Heart left ventricle (tissue), 16 donors: Measurements from ENCODE around the gene TLR2. TPM values are rescaled to one million over a fixed set of nuclear protein-coding genes. Genes with fewer than 3 reads are reported as not detected.

ENCODE experiments used
- ATAC-seq, 4 donors: fragments of 200-7000 bp; cut with Tn5 transposase; one replicate each; pipeline ENCODE4 v1.9.1; 2020 to 2022; ENCODE audit warnings: moderate library complexity in 4 of 4, mild to moderate bottlenecking in 3 of 4, moderate number of reproducible peaks in 1 of 4
- DNase-seq, 5 donors: peaks; one replicate each; pipeline ENCODE4 v3.0.0-alpha.2; 2020
- H3K27ac ChIP-seq, 12 donors: fragments of 200-600 bp; sonication (generic) in 4 of 12; one replicate each; pipeline versions ENCODE4 v1.5.0 to v1.8.0; 2016 to 2022; ENCODE audit warnings: mild to moderate bottlenecking in 2 of 12
- H3K27me3 ChIP-seq, 9 donors: fragments of 200-600 bp; sonication (generic) in 2 of 9; one replicate each; pipeline versions ENCODE4 v1.5.1 to v1.8.0; 2016 to 2022; ENCODE audit warnings: mild to moderate bottlenecking in 3 of 9
- H3K36me3 ChIP-seq, 9 donors: fragments of 200-600 bp; sonication (generic) in 2 of 9; one replicate each; pipeline versions ENCODE4 v1.5.0 to v1.8.0; 2018 to 2022; ENCODE audit warnings: mild to moderate bottlenecking in 2 of 9
- H3K4me1 ChIP-seq, 12 donors: fragments of 200-600 bp; sonication (generic) in 4 of 12; one replicate each; pipeline versions ENCODE4 v1.5.0 to v1.8.0; 2016 to 2022; ENCODE audit warnings: mild to moderate bottlenecking in 3 of 12
- H3K4me3 ChIP-seq, 12 donors: fragments of 200-600 bp; sonication (generic) in 4 of 12; one replicate each; pipeline versions ENCODE4 v1.5.0 to v1.8.0; 2017 to 2022; ENCODE audit warnings: mild to moderate bottlenecking in 9 of 12, moderate library complexity in 4 of 12
- H3K9me3 ChIP-seq, 12 donors: fragments of 200-600 bp; sonication (generic) in 4 of 12; one replicate each; pipeline versions ENCODE4 v1.5.0 to v1.8.0; 2016 to 2022; ENCODE audit warnings: mild to moderate bottlenecking in 1 of 12
- POLR2A ChIP-seq, 2 donors: fragments of 450-650 bp; IDR thresholded peaks; one replicate each; pipeline ENCODE4 v1.6.1; 2017; ENCODE audit warnings: antibody characterized with exemption in 2 of 2, mild to moderate bottlenecking in 2 of 2, moderate library complexity in 2 of 2
- WGBS, 4 donors: extraction: QIAGEN DNeasy Blood & Tissue Kit in 2 of 4; methylation state at CpG; one replicate each; pipeline versions ENCODE4 v1.1.5 to v1.1.7; 2013 to 2018; 5-methylcytosine and 5-hydroxymethylcytosine counted together
- intact Hi-C, 10 donors: fragments of 100-400 bp; cut with DNase I; formaldehyde crosslinking; loops; one replicate each; pipeline versions ENCODE4 v1.11.1 to v1.14.2; 2022
- polyA plus RNA-seq, 2 donors: library from polyadenylated mRNA; stranded (reverse); fragments of 200-250 nt; gene quantifications; one replicate each; pipeline ENCODE4 v1.2.3, GENCODE V29; 2013
- total RNA-seq, 9 donors: library from RNA; depleted of rRNA in 2 of 9; stranded (reverse); fragments of >200 nt in 2 of 9; fragmentation: NEBNext Ultra II Directional in 3 of 9; extraction: Animal tissue kit (Norgen Biotek cat#: 25700) in 3 of 9; gene quantifications; one replicate each; pipeline versions ENCODE4 v1.1.0 to v1.2.4, GENCODE V29; 2016 to 2023
- TF ChIP-seq, protein P1 (sequence below), 12 donors: fragments of 200-600 bp; sonication (generic) in 4 of 12; IDR thresholded peaks; one replicate each; pipeline versions ENCODE4 v1.5.0 to v1.8.0; 2018 to 2022; ENCODE audit warnings: antibody characterized with exemption in 12 of 12, mild to moderate bottlenecking in 5 of 12
- donor health status: ischemic (EF 13 %, LVEDD 7.1; RV severe dilation, severe dysfunction).
- donor health status: healthy with polysubstance abuse.
- donor health status: DM: no; HTN: yes; CAD: no.
- donor health status: DM: no; HTN: no; CAD: no.
- donor health status: ischemic (EF 25% LVEDD 6.9; RV normal size, moderate dysfunction).
- donor health status: ischemic (EF 25% LVEDD 5.7; RV mildly dilated, moderate dysfunction).
- donor health status: healthy.
- donor health status: DM: yes; HTN: yes; CAD: no.
- donor health status: ischemic (EF 35%, LVEDD 5.7; RV mildly dilated, moderate dysfunction).
- donor health status: nonischemic (EF 11% LVEDD 7.7; RV severe dilation, severe dysfunction).
- donor health status: DM: yes; HTN: yes; CAD: no.
- donor health status: PGD.
- donor health status: ischemic (EF 29% LVEDD 5.4; RV normal size, mild dysfunction).
- donor health status: nonischemic (EF 23%, LVEDD 6.1; RV moderate dilation, normal function).

Gene TLR2
- total and polyA plus RNA-seq, 11 donors = 1.2 to 47.8 (median 4.3) TPM

GRCh38 chr4:153748378-153748777 lies 64.3 kb downstream of the TLR2 start:
- TF ChIP-seq, protein P1, sequence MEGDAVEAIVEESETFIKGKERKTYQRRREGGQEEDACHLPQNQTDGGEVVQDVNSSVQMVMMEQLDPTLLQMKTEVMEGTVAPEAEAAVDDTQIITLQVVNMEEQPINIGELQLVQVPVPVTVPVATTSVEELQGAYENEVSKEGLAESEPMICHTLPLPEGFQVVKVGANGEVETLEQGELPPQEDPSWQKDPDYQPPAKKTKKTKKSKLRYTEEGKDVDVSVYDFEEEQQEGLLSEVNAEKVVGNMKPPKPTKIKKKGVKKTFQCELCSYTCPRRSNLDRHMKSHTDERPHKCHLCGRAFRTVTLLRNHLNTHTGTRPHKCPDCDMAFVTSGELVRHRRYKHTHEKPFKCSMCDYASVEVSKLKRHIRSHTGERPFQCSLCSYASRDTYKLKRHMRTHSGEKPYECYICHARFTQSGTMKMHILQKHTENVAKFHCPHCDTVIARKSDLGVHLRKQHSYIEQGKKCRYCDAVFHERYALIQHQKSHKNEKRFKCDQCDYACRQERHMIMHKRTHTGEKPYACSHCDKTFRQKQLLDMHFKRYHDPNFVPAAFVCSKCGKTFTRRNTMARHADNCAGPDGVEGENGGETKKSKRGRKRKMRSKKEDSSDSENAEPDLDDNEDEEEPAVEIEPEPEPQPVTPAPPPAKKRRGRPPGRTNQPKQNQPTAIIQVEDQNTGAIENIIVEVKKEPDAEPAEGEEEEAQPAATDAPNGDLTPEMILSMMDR (IDR thresholded peaks at IDR 0.05) = no peak
- no peak for TF ChIP-seq POLR2A (IDR thresholded peaks at IDR 0.05)
- peak in 1 of 5 donors; percentile 35 for DNase-seq
- Histone ChIP-seq H3K36me3 (no peaks in the 10 kb centered on the region), H3K27ac (peak overlapping the region in 1 of 12 donors; percentile 60), H3K9me3 (no peaks in the 10 kb centered on the region), H3K27me3 (peaks cover 0 to 5% (median 0%) of the 10 kb centered on the region in 9 donors), H3K4me3 (no peak overlapping the region), H3K4me1 (peaks cover 0 to 28% (median 0%) of the 10 kb centered on the region in 12 donors)
- 37 to 70% (median 59%) methylated on average over 6 of the region's 6 CpGs for WGBS, 4 donors
- intact Hi-C loops = loop anchor here in 4 of 10 donors (2.0 to 10.0 kb wide), 4 partner anchors 111 to 604 kb away; partner anchors contain the start of gene MND1 (in 2 of the 4)
- peak in 2 of 4 donors; percentile 49 to 61 for ATAC-seq

DNA sequence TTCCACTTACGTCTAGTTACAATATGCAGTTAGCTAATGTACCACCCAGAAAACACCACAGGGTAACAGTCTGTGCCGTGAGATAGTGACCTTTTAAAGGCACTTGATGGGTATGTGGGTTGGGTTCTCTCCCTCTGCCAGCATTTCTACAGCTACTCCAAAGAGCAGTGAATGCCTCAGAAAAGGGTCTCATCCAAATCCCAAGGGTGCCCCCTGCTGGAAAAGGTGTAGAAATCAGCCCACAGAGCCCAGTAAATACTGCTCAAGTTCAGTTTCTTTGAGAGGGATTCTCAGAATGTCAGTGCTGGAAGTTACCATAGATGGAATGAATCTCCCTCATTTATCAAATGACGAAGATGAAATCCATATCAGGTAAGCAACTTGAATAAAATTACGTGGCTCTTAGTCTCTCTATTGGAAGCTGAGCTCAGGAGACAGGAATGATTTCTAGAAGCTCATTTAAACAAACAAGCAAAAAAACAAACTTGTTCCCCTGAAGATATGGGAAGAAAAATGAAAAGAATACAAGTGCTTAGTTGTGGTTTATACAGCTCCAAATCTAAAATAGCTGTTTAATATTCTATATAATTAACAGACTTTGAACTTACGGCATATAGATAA lies 66.2 kb downstream of the TLR2 start:
- H3K9me3 ChIP-seq = peaks cover 0 to 9% (median 0%) of the 10 kb centered on the region in 12 donors
- H3K27ac ChIP-seq = no peak overlapping the region
- no peak overlapping the region for H3K4me3 ChIP-seq
- WGBS, 4 donors = 40 to 45% (median 43%) methylated on average over 5 of the region's 5 CpGs
- DNase-seq (peak in 3 of 5 donors; percentile 39 to 61 (median 56)), ATAC-seq (peak; percentile 51 to 77 (median 70))
- H3K27me3 ChIP-seq = peaks cover 0 to 5% (median 0%) of the 10 kb centered on the region in 9 donors
- H3K36me3 ChIP-seq = no peaks in the 10 kb centered on the region
- TF ChIP-seq, protein P1 (IDR thresholded peaks at IDR 0.05) = peak; percentile 49 to 75 (median 64)
- no peak for TF ChIP-seq POLR2A (IDR thresholded peaks at IDR 0.05)
- intact Hi-C loops = loop anchor here in 7 of 10 donors (1.0 to 10.0 kb wide), 6 partner anchors 113 to 408 kb away; partner anchors contain the start of gene MND1 (in 2 of the 7)
- peaks cover 0 to 28% (median 0%) of the 10 kb centered on the region in 12 donors for H3K4me1 ChIP-seq

- peaks cover 0 to 13% (median 2%) of the 10 kb centered on the region in 12 donors for H3K4me1 ChIP-seq
- no peak overlapping the region for H3K27ac ChIP-seq
- intact Hi-C loops = loop anchor here in 1 of 10 donors (10.0 kb wide), 1 partner anchor 410 kb away; the partner anchor contains the start of gene MND1
- TF ChIP-seq POLR2A (IDR thresholded peaks at IDR 0.05) = no peak
- TF ChIP-seq, protein P1 (IDR thresholded peaks at IDR 0.05) = no peak
- no peak overlapping the region for H3K4me3 ChIP-seq
- DNase-seq (no peak), ATAC-seq (no peak)
- WGBS, 4 donors = 59 to 66% (median 65%) methylated on average over 2 of the region's 2 CpGs
- no peaks in the 10 kb centered on the region for H3K36me3 ChIP-seq
- peaks cover 0 to 44% (median 16%) of the 10 kb centered on the region in 9 donors for H3K27me3 ChIP-seq
- H3K9me3 ChIP-seq = peaks cover 0 to 12% (median 0%) of the 10 kb centered on the region in 12 donors
These were observed 71.1 kb downstream of the TLR2 start for GRCh38 chr4:153755186-153755585.

Other genes with a start within 250 kb of the TLR2 start
- 10 to 100 TPM; 10.9 to 22.2 (median 19.9) TPM for gene TMEM131L, start 217.9 kb upstream of the TLR2 start, total RNA-seq
- 1 to 10 TPM; 3.8 TPM for gene TMEM131L, start 217.9 kb upstream of the TLR2 start, polyA plus RNA-seq
- gene RNF175, start 75.7 kb downstream of the TLR2 start, total RNA-seq = 1 to 10 TPM in 2 of 9 donors, under 1 TPM in 6, not detected in 1; 0.16 to 1.1 (median 0.62) TPM
- under 1 TPM; 0.44 to 0.53 TPM for gene RNF175, start 75.7 kb downstream of the TLR2 start, polyA plus RNA-seq
- 10 to 100 TPM in 1 of 9 donors, 1 to 10 TPM in 1, under 1 TPM in 5, not detected in 2; 0.16 to 18.8 (median 0.37) TPM for gene SFRP2, start 104.8 kb downstream of the TLR2 start, total RNA-seq
- gene SFRP2, start 104.8 kb downstream of the TLR2 start, polyA plus RNA-seq = 1 to 10 TPM in 1 of 2 donors, under 1 TPM in 1; 0.06 to 1.1 TPM